Astrocyte of the spinal cord (primary cell): ENCODE results near the gene SRSF9.

Source experiments
- DNase-seq: peaks from one replicate; pipeline ENCODE4 v3.0.0; 2011; ENCODE audit warnings: low read depth, low spot score
- H3K4me3 ChIP-seq: 2 replicates; pipeline ENCODE4 v1.5.1; 2011; ENCODE audit warnings: low read depth, mild to moderate bottlenecking, low read length, moderate library complexity
- CTCF ChIP-seq: IDR thresholded peaks from 2 replicates; pipeline ENCODE4 v1.5.1; 2012; ENCODE audit warnings: low read depth, mild to moderate bottlenecking, low read length, inconsistent platforms
- in situ Hi-C: cut with HindIII; loops from 2 replicates; pipeline ENCODE4 v1.10.0; 2017; ENCODE audit warnings: low sequenced_read_pairs

Gene SRSF9

GRCh38 chr12:120428597-120429229 lies 40.8 kb downstream of the SRSF9 start:
- DNase-seq: no peak
- in situ Hi-C loops: no loop called here
- H3K4me3 ChIP-seq: no peak overlapping the region
- no peak for TF ChIP-seq CTCF

GRCh38 chr12:120425797-120426196 lies 43.8 kb downstream of the SRSF9 start:
- no peak for TF ChIP-seq CTCF
- H3K4me3 ChIP-seq: no peak overlapping the region
- in situ Hi-C loops: no loop called here
- no peak for DNase-seq

DNA sequence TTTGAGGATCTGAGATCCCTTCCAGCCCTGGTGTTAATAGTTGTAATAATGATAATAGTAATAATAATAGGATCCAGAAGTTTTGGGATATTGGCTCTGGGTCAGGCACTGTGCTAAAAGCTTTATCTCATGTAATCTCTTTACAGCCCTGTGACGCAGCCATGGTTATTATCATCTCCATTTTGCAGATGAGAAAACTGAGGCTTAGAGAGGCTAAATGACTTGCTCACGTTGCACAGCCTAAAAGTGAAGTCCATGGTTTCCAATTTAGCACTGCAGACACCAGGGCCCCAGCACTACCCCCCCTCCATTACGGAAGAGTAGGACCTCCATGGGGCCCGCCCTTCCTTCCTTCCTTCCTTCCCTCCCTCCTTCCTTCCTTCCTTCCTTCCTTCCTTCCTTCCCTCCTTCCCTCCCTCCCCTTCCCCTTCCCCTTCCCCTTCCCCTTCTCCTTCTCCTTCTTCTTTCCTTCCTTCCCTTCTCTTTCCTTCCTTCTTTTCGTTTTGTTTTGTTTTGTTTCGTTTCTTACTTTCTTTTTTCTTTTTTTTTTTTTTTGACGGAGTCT lies 46.6 kb downstream of the SRSF9 start:
- no peak for DNase-seq
- in situ Hi-C loops: no loop called here
- H3K4me3 ChIP-seq: no peak overlapping the region
- TF ChIP-seq CTCF: no peak

- no peak overlapping the region for H3K4me3 ChIP-seq
- DNase-seq: no peak
- no peak for TF ChIP-seq CTCF
- in situ Hi-C loops: no loop called here
Observed at GRCh38 chr12:120421701-120422100, 47.8 kb downstream of the SRSF9 start.

DNA sequence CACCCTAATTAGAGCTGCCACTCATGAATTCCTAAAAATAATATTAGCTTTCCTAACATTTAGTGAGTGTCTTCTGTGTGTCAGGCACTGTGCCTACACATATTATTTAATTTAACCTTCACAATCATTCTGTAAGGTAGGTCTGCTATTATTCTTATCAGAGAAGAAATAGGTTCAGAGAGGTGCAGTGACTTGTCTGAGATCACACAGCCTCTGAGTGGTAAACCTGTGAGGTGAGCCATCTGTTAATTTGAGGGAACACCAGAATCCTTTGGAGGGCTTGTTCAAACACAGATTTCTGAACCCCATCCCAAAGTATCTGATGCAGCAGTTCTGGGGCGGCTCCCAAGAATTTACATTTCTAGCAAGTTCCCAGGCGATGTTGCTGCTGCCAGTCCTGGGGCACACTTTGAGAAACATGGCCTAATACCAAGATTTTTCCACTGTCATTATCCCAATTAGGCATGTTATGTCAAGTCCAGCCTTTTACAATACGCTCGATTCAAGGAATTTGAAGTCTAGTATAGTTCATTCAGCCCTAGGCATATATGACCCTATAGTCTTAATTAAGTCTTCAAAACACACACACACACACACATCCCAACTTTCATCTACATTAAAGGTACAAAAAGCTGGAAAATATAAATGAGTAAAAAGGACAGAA lies 51.5 kb downstream of the SRSF9 start:
- no peak for TF ChIP-seq CTCF
- in situ Hi-C loops: no loop called here
- no peak for DNase-seq
- no peak overlapping the region for H3K4me3 ChIP-seq

DNA sequence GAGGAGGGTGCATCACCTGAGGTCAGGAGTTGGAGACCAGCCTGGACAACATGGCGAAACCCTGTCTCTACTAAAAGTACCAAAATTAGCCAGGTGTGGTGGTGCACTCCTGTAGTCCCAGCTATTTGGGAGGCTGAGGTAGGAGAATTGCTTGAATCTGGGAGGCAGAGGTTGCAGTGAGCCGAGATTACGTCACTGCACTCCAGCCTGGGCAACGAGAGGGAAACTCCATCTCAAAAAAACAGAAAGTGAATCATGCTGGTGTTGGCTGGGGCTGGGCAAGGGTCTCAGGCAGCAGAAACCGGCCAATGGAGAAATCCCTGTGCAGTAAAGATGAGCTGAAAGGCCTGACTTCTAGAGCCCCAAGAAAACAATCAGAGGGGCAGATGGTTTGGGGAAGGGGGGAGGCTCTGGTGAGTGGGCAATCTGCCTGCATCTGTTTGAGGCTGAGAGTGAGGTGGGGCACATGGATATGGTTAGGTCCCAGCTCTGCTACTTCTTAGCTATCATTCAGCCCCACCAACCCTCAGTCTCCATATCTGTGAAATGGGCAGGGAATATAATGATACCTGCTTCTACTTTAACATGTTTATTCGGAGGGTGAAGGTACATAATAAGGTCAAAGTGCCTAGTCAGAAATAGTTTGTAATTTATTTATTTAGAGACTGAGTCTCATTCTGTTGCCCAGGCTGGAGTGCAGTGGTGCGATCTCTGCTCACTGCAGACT lies 52.9 kb downstream of the SRSF9 start:
- no peak for DNase-seq
- no peak overlapping the region for H3K4me3 ChIP-seq
- in situ Hi-C loops: no loop called here
- TF ChIP-seq CTCF: no peak
